Medulla oblongata (tissue), 1 donor: Measurements from ENCODE around the gene SEC16A.

Experiments used
- DNase-seq: peaks from one replicate; pipeline ENCODE4 v3.0.0-alpha.2; 2015; ENCODE audit errors: extremely low spot score

Gene SEC16A

DNA sequence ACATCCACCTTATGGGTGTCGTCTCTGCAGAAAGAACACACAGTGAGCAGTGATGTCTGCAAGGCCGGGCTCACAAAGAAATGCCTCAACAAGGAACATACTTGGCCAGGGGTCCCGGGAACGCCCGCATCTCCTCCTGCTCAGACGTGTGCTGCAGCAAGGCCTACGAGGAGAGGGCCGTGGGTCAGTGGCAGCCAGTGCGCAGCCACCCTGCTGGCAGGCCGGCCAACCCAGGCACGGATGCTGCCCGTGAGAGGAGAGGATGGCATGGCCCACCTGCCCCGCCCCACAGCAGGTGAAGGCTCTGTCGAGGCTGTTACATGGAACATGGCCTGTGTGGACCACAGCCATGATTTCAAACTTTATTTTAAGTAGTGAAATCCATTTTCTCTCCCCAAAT lies 19.3 kb downstream of the SEC16A start:
- no peak for DNase-seq

DNA sequence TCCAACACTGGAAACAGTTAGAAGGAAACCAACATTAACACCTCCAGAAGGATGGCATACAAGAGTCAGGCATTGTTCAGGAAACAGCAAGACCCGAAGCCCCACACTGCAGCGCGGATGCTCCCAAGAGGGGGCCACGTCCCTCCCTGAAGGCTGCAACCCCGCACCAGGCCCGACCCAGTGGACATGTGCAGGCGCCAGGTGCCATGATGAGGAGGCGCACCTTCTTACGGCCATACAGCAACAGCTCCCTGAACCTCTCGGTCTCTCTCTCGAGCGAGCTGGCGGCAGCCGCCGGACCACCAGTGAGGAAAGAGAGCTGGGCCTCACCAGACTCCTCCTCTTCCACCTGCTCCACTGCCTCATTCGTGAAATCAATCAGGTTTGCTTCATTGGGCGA lies 20.2 kb downstream of the SEC16A start:
- DNase-seq, result no peak

DNA sequence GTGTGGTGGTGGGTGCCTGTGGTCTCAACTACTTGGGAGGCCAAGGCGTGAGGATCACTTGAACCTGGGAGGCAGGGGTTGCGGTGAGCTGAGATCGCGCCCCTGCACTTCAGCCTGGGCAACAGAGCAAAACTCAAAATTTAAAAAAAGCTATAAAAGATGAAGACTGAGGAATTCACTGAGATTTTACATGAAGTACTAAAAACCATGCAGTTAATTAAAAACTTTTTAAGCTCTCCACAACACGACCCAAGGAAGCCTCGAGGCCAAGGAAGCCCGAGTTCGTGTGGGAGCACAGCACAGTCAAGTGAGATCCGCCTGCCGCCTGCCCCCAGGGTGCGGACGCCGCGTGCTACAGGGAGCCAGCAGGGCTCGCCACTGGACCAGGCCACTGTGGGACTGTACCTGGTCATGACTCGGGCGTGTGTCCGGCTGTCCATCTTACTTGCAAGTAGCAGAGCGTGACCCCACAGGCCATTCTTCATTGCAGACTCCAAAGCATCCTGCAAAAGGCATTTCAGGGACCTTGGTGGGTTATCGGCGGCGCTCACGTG lies 22.0 kb downstream of the SEC16A start:
- no peak for DNase-seq

DNA sequence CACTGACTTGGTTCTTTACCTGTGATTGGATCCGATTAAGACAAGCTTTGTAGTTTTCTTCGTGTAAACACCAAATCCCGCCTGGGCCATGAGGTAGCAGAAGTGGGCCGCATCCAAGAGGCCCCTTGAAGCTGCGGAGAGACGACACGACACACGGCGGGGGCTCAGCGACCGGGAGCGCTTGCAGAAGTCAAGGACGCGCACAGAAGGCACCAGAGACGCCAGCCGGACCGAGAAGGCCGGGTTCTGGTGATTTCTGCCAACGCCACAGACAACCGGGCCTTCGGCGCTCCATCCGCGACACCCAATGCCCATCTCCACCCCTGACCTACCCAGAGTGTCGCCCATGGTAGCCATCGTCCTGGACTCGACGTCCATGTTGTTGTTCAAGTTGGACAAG lies 23.4 kb downstream of the SEC16A start:
- no peak for DNase-seq

DNA sequence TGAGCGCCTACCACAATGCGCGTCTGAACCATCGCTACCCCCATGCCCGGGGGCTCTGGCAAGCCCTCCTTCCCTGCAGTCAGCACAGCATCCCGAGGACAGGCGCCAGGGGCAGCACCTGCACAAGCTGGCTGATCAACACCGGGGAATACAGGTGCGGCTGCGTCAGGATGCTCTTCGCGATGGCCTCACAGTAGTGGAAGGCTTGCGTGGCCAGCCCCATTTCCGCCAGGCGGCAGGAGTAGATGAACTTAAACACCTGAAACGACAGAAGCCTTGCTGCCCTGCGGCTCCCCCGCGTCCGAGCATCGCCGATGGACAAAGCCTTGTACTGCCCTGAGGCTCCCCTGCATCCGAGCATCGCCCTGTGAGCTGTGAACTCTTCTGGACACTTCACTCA lies 25.5 kb downstream of the SEC16A start:
- DNase-seq, result no peak

DNA sequence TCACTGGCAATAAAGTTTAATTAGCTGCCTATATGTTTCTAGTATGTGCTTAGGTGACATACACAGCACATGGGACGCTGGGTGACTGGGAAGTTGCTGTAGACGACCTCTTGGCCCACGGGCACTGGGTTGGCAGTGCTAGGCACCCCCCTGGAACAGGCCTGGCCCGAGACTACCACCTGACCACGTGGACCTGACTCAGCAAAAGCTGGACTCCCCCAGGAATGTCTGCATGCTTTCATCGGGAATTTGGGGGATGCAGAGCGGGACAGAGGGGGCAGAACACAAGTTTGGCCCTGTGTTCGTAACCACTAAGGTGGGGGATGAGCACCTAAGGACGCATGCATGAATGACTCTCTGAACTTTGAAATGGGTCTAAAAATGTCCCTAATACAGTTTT lies 26.6 kb downstream of the SEC16A start:
- no peak for DNase-seq

DNA sequence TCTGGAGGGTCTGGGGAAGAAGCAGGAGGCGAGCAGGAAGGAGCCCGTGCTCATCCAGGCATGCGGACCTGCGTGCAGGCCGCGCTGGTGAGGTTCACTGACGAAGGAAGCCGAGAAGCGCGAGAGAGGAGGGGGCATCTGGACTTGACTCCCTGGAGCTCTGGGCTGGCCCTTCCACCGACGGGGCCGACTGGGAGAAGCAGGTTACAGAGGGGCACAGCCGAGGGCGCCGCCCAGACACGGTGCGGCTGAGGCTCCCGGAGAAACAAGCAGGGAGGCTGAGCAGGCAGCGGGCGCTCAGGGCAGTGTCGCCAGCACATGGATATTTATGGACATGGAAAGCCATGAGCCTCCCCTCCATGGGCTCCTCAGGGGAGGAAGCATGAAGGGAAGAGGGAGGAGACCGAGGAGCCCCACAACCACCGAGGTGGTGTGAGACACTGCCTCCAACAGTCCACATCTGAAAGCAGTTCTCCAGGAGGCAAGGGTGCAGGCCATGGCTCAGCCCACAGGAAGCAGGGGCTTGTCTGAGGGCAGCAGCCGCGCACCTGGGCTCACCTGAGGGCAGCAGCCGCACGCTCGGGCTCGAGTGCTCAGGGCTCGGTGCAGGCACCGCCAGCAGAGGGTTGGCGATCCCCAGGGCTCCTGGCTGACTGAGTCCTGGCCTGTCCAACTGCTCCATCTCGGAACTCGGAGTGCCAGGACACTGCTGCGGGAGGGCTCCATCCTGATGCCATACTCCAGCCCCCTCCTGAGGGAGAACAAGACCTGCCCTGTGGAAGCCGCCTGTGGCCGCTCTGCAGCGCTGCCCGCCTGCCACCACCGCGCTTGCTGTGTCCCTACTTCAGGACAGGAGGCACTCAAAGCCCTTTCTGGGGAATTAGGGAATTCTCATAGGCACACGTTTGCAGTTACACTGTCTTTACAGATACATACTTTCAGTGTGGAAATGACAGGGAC lies 27.5 kb downstream of the SEC16A start:
- no peak for DNase-seq

DNA sequence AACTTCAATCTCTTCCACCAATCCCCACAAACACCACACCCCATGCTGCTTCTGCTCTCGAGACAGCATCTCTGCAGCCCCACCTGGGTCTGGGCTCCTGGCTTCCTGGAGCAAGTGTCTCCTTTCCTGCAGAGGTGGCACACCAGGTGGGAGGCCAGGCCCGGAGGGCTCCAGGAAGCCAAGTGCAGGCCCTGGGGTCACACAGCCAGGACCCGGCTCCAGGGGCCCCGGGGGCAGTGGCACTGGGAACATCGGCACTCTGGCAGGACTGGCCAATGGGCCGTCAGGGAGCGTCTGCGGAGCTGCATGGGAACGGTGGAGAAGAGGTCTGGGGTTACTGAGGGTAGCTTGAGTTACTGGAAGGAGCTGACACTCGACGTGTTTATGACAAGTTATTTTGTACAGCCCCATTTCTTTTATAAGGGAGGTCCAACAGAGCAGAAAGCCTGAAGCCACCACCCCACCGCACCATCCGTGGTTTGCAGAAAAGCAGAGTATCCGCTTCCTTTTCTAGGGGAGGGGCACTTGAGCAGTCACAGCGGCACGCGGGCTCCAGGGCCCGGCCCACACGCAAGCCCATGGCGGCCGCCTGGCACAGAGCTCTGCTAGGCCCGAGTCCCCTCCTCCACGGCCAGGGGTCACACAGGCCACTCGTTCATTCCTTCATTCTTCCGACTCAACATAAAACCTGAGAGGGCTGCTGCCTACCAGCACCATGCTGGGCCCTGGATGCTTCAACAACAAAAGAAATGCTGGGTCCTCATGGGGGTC lies 28.6 kb downstream of the SEC16A start:
- no peak for DNase-seq

DNA sequence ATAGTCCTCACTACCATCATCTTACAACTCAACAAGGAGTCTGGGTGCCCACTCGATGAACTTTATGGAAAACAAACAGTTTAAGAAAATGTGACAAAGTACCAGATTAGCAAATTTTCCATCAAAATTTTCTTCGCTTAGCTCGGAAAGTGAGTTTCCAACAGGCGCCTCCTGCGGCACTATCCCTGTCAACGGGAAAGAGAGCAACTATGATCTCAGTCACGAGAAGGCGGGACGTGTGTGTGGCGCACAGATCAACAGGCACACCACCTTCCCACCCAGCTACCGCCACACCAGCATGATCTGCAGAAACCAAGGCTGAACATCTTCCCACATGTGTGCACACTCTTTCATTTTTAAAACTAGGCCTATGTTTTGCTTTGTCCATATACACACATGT lies 29.5 kb downstream of the SEC16A start:
- DNase-seq, result no peak

DNA sequence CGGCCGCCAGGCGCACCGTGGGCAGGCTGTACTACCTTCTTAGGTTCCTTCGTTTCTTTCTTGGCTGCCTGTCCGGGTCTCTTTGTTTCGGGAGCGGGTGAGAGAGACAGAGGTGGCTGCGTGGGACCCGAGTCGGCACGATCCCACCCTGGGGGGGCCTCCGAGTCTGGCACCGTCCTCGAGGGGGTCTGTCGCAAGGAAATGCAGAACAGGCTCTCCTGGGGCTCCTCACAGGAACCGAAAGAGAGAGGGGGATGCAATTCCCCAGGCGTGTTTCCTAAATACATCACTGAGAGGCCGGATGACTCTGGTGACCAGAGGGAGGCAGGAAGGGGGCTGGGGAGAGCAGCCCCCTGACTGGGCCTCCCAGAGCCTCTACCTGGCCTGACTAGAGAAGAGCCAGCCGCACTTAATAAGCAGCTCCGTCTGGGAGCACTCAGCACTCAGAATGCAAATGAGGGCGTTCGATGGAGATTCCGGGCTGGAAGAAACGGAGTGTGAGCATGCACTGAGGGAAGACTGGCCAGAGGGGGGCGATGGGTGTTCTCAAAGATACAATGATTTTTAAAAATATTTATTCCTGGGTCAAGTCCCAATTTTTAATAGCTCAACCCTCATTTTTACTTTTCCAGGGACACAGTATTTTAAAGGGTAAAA lies 31.5 kb downstream of the SEC16A start:
- no peak for DNase-seq

DNA sequence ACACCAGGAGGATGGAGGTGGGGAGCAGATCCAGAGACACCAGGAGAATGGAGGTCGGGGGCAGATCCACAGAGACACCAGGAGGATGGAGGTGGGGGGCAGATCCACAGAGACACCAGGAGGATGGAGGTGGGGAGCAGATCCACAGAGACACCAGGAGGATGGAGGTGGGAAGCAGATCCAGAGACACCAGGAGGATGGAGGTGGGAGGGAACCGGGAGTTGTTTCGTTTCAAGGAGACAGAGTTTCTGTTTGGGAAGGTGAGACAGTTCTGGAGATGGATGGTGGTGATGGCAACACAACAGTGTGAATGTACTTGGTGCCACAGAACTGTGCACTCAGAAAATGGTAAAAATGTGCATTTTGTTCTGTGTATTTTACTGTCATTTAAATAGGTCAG lies 34.2 kb downstream of the SEC16A start:
- DNase-seq, result no peak

DNA sequence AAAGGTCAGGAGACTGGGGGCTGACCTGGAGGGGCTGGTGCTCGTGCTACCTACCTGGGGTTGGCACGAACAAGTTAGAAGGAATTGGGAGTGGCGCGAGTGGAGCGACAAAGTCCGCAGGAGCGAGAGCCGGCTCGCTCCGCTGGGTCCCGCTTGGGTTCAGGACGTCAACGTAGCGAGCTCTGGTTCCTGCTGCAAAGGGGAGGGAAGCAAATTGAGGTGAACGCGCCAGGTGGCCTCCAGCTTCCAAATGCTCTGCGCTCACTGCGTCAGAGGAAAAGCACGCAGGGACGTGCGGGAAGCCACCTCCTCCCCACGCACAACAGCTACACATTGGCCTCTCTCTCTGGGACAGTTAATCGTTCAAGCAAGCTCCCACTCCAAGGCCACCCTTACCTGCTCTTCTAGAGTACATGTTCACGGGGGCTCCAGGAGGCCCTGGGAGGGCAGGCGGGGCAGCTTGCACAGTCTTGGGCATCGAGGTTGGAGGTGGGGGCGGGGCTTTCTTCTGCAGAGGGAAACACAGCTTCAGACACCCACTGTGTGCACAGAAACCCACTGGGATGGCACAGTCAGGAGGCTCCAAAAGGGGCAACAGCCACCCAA lies 35.6 kb downstream of the SEC16A start:
- no peak for DNase-seq

DNA sequence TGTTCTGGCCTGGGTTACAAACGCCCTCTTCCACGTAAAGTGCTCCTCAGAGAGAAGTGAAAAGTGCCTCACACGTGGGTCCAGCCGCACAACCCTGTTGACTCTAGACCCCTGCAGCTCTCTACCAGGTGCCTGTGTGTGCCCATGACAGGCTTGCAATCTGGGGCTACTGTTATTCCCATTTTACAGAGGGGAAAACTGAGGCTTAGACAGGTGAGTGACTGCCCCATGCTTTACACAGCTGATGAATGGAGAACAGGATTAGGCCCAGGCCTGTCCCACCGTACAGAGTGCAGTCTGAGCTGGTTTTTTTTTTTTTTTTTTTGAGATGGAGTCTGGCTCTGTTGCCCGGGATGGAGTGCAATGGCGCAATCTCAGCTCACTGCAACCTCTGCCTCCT lies 37.0 kb downstream of the SEC16A start:
- no peak for DNase-seq

DNA sequence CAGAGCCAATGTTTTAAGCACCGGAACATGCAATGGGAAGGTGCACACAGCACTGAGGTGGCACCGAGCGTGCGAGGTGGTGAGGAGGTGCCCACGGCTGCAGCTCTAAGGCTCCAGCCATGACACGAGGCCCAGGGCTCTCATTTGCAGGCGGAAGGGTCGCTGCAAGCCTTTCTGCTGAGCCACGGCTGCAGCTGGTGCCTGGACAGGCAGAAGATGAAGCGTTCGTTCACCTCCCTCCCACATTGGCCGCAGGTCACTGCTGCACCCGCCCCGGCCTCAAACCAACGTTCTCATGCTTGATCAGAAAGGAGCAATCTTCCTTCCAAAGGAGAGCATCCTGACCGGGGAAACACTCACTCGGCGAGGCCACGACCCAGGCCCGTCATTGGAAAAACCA lies 38.7 kb downstream of the SEC16A start:
- no peak for DNase-seq

DNA sequence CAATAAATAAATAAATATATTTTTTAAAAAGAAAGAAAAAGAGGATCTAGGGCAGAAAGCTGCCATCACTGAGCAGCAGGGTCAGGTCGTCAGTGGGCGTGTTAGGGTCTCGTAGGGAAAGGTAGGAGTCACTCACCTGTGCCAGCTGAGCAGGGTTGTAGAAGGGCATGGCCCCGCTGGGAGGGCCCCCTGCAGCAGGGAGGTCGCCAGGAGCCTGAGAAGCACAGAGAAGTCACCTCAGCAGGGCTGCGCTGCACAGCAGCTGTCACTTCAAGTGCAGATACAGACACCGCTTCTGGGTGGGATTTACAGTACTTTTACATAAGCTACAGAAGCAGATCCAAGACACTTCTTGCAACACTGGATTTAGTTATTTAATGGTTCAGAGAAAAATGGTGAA lies 39.2 kb downstream of the SEC16A start:
- DNase-seq, result no peak

DNA sequence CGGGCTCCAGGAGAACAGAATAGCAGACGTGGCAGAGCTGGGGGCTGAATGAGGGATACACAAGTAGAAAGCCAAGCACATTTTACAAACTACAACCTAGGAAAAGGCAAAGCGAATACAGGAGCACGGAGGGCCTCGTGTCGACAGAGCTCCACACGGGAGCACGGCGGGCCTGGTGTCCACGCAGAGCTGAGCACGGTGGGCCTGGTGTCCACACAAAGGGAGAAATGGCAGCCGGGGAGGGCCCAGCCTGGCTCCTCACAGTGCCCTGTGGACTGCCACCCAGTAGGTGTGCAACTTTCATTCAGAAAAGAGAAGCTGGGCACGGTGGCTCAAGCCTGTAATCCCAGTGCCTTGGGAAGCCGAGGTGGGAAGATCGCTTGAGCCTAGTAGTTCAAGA lies 39.8 kb downstream of the SEC16A start:
- DNase-seq, result no peak

DNA sequence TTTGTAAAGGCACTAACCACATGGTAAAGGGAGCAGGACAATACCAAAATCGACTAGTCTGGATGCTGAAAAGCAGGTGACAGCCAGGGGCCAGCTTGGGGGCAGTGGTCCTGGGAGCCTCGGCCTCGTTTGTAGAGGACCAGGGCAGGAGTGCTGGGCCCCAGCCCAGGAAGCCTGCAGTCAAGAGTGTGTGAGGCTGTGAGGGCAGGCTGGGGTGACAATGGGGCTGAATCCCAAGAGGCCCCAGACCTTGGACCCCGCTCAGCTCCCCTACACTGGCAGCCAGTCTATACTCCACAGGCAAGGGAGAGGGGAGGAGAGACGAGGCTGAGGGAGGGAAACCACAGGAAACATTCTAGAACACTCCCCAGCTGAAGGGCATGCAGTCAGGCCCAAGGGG lies 40.6 kb downstream of the SEC16A start:
- DNase-seq, result no peak

DNA sequence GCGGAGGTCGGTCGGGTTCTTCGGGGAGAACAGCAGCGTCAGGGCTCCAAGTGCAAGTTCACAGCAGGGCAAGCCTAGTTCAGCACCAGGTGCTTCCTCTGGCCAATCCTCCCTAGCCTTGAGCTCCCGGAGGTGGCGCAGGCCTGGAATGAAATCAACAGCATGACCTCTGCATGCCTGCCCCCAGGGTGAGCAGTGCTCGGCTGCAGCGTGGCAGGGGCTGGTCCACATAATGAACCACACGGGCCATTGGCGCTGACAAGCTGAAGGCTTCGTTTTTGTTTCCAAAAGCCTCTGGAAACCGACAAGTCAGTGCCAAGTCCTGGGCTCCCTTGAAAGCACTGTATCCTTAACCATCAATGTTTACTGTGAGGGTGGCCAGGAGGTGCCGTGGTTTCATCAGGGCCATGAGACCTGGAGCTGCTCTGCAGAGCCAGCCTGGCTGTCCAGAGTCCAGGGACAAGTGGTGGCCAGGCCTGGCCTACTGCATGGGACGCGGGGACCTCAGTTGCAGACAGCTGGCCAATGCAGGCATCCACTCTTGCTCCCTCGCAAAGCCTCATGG lies 41.1 kb downstream of the SEC16A start:
- DNase-seq, result peak; percentile 46

DNA sequence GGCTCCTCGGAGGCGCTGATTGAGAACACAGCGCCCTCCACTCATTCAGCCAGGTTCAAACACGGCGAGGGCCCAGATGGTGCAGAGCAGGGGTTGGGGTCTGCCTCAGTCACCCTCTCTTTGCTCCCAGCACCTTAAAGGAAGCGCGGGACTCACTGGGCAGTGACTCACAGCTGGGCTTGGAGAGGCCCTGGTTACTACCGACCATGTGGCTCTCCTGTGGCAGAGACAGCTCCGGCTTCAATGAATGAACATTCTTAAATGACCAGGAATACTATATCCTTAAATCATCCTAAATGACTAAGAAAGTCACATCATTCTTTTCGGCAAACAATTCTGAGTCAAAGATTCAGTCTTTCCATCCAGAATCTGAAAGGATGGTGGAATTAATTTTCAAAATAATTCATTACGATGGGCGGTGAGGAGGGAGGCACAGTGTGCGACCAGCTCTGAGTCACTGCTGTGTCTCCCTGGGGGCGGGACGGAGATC lies 41.6 kb downstream of the SEC16A start:
- DNase-seq, result no peak

DNA sequence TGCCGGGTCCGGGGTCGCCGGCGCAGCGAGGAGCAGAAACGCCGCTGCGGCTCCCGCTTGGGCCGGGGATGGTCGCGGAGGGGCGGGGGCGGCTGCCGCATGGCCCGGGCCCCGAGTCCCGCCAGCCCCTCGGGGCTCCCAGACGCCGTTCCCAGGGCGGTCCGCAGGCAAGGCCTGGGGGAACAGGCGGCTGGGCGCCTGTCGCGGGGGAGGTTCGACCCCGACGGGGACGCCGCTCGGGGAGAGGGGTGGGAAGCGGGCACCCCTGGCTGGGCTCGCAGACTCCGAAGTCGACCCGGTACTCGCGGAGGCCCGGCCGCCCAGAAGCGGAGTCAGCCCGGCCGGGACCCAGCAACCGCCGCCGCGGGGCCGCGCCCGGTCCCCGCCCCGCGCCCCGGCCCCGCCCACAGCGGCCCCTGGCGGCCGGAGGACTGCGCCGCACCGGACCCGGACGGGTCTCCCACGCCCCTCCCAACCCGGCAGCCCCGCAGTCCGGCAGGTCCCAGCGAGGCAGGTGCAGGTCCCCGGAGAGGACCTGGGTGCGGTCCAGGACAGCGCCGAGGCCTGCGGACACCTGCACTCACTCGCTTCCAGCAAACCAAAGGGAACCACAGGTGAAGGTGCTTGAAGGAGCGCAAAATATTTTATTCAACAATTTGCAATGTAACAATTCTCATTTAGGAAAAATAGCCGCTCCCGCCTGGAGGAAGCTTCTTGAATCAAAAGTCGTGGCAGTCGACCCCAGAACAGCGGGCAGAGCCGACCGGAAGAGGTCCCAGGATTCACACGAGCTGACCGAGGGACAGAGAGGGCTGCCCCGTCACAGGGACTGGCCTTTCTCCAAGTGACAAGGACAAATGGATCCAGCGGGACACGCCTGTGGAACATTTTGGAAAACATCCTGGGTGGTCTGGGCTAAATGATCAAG lies 43.1 kb downstream of the SEC16A start, which contains the start of gene INPP5E:
Gene INPP5E, minus strand, starts transcription at position 365 of the 928 bp plus-strand sequence. CDS start 426 bp downstream, outside the sequence.
- peak; percentile 45 for DNase-seq
